Fibroblast of villous mesenchyme (primary cell): ENCODE measurements around the gene RASEF. TPM values are rescaled to one million over a fixed set of nuclear protein-coding genes. Genes with fewer than 3 reads are reported as not detected.
A peak's percentile ranks its signal among the peaks of the same experiment; 100 is the strongest.

Source experiments
- DNase-seq: peaks from one replicate; pipeline ENCODE4 v3.0.0-alpha.2; 2010; ENCODE audit warnings: low read depth
- H3K4me3 ChIP-seq: 2 replicates; pipeline ENCODE4 v1.5.1; 2011; ENCODE audit warnings: low read depth, mild to moderate bottlenecking, low read length
- CTCF ChIP-seq: IDR thresholded peaks from 2 replicates; pipeline ENCODE4 v1.5.1; 2012; ENCODE audit warnings: low read depth, mild to moderate bottlenecking, low read length; ENCODE audit not compliant: insufficient read depth
- total RNA-seq: library from RNA; depleted of rRNA; stranded (reverse); fragments of >200 nt; gene quantifications from 2 replicates; pipeline ENCODE4 v1.2.3, GENCODE V29; 2012

Gene RASEF
- total RNA-seq, 1 donor = 0.43 TPM

GRCh38 chr9:83039303-83039702 lies 23.6 kb downstream of the RASEF start:
- H3K4me3 ChIP-seq = no peak overlapping the region
- no peak for TF ChIP-seq CTCF
- no peak for DNase-seq

GRCh38 chr9:83036043-83036442 lies 26.9 kb downstream of the RASEF start:
- TF ChIP-seq CTCF = no peak
- DNase-seq = peak; percentile 49
- H3K4me3 ChIP-seq = no peak overlapping the region

GRCh38 chr9:83035143-83035542 lies 27.8 kb downstream of the RASEF start:
- no peak for TF ChIP-seq CTCF
- DNase-seq = no peak
- no peak overlapping the region for H3K4me3 ChIP-seq

- DNase-seq = peak; percentile 56
- H3K4me3 ChIP-seq = no peak overlapping the region
- TF ChIP-seq CTCF = no peak
These were observed 28.4 kb downstream of the RASEF start for GRCh38 chr9:83034587-83034986.

- no peak overlapping the region for H3K4me3 ChIP-seq
- peak; percentile 24 for DNase-seq
- no peak for TF ChIP-seq CTCF
These were observed 28.9 kb downstream of the RASEF start for GRCh38 chr9:83034026-83034425.

- no peak for DNase-seq
- H3K4me3 ChIP-seq = no peak overlapping the region
- no peak for TF ChIP-seq CTCF
These were observed 30.8 kb downstream of the RASEF start for GRCh38 chr9:83032065-83032625.
